ENCODE measurements around the gene LMNTD2.

The LMNTD2 gene

GRCh38 chr11:539971-540481 lies 20.5 kb downstream of the LMNTD2 start:
- no peak for TF ChIP-seq CTCF (IDR thresholded peaks at IDR 0.05; ENCODE audit: insufficient read depth, low read length, poor library complexity, severe bottlenecking)
- no peaks in the 10 kb centered on the region; the same call in 1 of the 2 replicates for H3K36me3 ChIP-seq (ENCODE audit: control insufficient read depth, insufficient read depth, low read length)
- no peaks in the 10 kb centered on the region for H3K27me3 ChIP-seq (replicated peaks; ENCODE audit: control insufficient read depth, insufficient read depth, low read length)
- DNase-seq (ENCODE audit: extremely low read depth, insufficient read length), result no peak
- H3K4me3 ChIP-seq (replicated peaks; ENCODE audit: low read depth, low read length), result no peak overlapping the region

GRCh38 chr11:538431-539051 lies 22.0 kb downstream of the LMNTD2 start:
- Histone ChIP-seq H3K4me3 (replicated peaks; ENCODE audit: low read depth, low read length) (no peak overlapping the region), H3K36me3 (ENCODE audit: control insufficient read depth, insufficient read depth, low read length) (peaks cover under 1% of the 10 kb centered on the region), H3K27me3 (replicated peaks; ENCODE audit: control insufficient read depth, insufficient read depth, low read length) (no peaks in the 10 kb centered on the region)
- TF ChIP-seq CTCF (IDR thresholded peaks at IDR 0.05; ENCODE audit: insufficient read depth, low read length, poor library complexity, severe bottlenecking), result no peak
- DNase-seq (ENCODE audit: extremely low read depth, insufficient read length), result peak; percentile 16

GRCh38 chr11:537622-538430 lies 22.7 kb downstream of the LMNTD2 start:
- peak; percentile 13 for DNase-seq (ENCODE audit: extremely low read depth, insufficient read length)
- Histone ChIP-seq H3K4me3 (replicated peaks; ENCODE audit: low read depth, low read length) (peak overlapping the region; percentile 63), H3K36me3 (ENCODE audit: control insufficient read depth, insufficient read depth, low read length) (peaks cover 4% of the 10 kb centered on the region), H3K27me3 (replicated peaks; ENCODE audit: control insufficient read depth, insufficient read depth, low read length) (no peaks in the 10 kb centered on the region)
- TF ChIP-seq CTCF (IDR thresholded peaks at IDR 0.05; ENCODE audit: insufficient read depth, low read length, poor library complexity, severe bottlenecking), result no peak

GRCh38 chr11:536841-537621 lies 23.5 kb downstream of the LMNTD2 start, which contains the start of gene LRRC56:
Gene LRRC56 (plus strand): TSS chr11:537527. CDS start chr11:540685, 3,158 bp downstream.
- Histone ChIP-seq H3K36me3 (ENCODE audit: control insufficient read depth, insufficient read depth, low read length) (peaks cover 8% of the 10 kb centered on the region), H3K4me3 (replicated peaks; ENCODE audit: low read depth, low read length) (peak within 1 kb of the TSS; percentile 71), H3K27me3 (replicated peaks; ENCODE audit: control insufficient read depth, insufficient read depth, low read length) (no peaks in the 10 kb centered on the region)
- DNase-seq (ENCODE audit: extremely low read depth, insufficient read length), result peak; percentile 96
- TF ChIP-seq CTCF (IDR thresholded peaks at IDR 0.05; ENCODE audit: insufficient read depth, low read length, poor library complexity, severe bottlenecking), result no peak

- no peak for TF ChIP-seq CTCF (IDR thresholded peaks at IDR 0.05; ENCODE audit: insufficient read depth, low read length, poor library complexity, severe bottlenecking)
- peak within 1 kb of the TSS; percentile 81 for H3K4me3 ChIP-seq (replicated peaks; ENCODE audit: low read depth, low read length)
- peak; percentile 97 for DNase-seq (ENCODE audit: extremely low read depth, insufficient read length)
- no peaks in the 10 kb centered on the region for H3K27me3 ChIP-seq (replicated peaks; ENCODE audit: control insufficient read depth, insufficient read depth, low read length)
- H3K36me3 ChIP-seq (ENCODE audit: control insufficient read depth, insufficient read depth, low read length), result peaks cover 12% of the 10 kb centered on the region
Observed at GRCh38 chr11:535519-536454, 24.8 kb downstream of the LMNTD2 start, which contains the start of gene HRAS. Gene HRAS (minus strand): TSS chr11:535576.

All from GM06990 (cell line).